GM12878 (cell line): ENCODE results near the gene NUDT16L1. TPM values are rescaled to one million over a fixed set of nuclear protein-coding genes. Genes with fewer than 3 reads are reported as not detected.

Experiments
- ATAC-seq: fragments of 200-7000 bp; cut with Tn5 transposase; 3 replicates; pipeline ENCODE4 v1.9.1; 2020; ENCODE audit warnings: mild to moderate bottlenecking, moderate library complexity
- BruUV-seq: library from RNA; stranded (reverse); fragments of 400-500 nt; replicated peaks from 2 replicates; lab custom pipeline; 2021; lab: Mats Ljungman, UMichigan
- CTCF ChIA-PET: fragments of 300-600 bp; sonication (Branson Sonifier 250); formaldehyde crosslinking; extraction: SDS; loops from one replicate; lab custom pipeline; 2021; ENCODE audit warnings: inconsistent platforms; lab: Yijun Ruan, JAX
- POLR2A ChIA-PET: fragments of 350-600 bp; formaldehyde crosslinking; extraction: SDS; loops from one replicate; lab custom pipeline; 2021; ENCODE audit warnings: inconsistent platforms; lab: Charles Lee
- RAD21 ChIA-PET: fragments of 300-600 bp; sonication (Branson Sonifier 250); formaldehyde crosslinking; loops from one replicate; lab custom pipeline; 2023; ENCODE audit warnings: antibody characterized with exemption; ENCODE audit not compliant: unreplicated experiment; lab: Charles Lee
- SMC1A ChIA-PET: fragments of 300-600 bp; sonication (Branson Sonifier 250); formaldehyde crosslinking; loops from one replicate; lab custom pipeline; 2023; ENCODE audit not compliant: unreplicated experiment, uncharacterized antibody; lab: Charles Lee
- DNase-seq: peaks from one replicate; pipeline ENCODE4 v3.0.0-alpha.2; 2011; ENCODE audit warnings: low read depth, low spot score
- FAIRE-seq: peaks from 3 replicates; lab custom pipeline; 2011; peaks lifted over from hg19 to GRCh38; lab: Jason Lieb, UNC
- H2AFZ ChIP-seq: 2 replicates; pipeline ENCODE4 v1.6.0; 2011; ENCODE audit warnings: low read depth, low read length, control low read depth; ENCODE audit not compliant: control insufficient read depth
- H3K27ac ChIP-seq: 2 replicates; pipeline ENCODE4 v1.5.1; 2011; ENCODE audit warnings: control low read depth; ENCODE audit not compliant: control insufficient read depth, insufficient read depth
- H3K27me3 ChIP-seq, 2 experiments: replicated peaks in 1 of 2; 2 replicates each; pipeline versions ENCODE4 v1.6.0 to v1.6.1; 2011; ENCODE audit warnings: low read length in 1 of 2; ENCODE audit not compliant: control insufficient read depth in 2 of 2, insufficient read depth in 2 of 2
- H3K36me3 ChIP-seq, 2 experiments: 2 replicates each; pipeline ENCODE4 v1.5.1; 2011; ENCODE audit warnings: low read length in 1 of 2; ENCODE audit not compliant: control insufficient read depth in 2 of 2, insufficient read depth in 2 of 2
- H3K4me1 ChIP-seq: 2 replicates; pipeline ENCODE4 v1.6.1; 2011; ENCODE audit warnings: mild to moderate bottlenecking, low read length, moderate library complexity, mixed read lengths; ENCODE audit not compliant: control insufficient read depth, insufficient read depth
- H3K4me2 ChIP-seq: 2 replicates; pipeline ENCODE4 v1.6.0; 2011; ENCODE audit warnings: control low read depth; ENCODE audit not compliant: control insufficient read depth, insufficient read depth
- H3K4me3 ChIP-seq: fragments of 200-600 bp; sonication (generic); 2 replicates; pipeline ENCODE4 v1.5.1; 2016
- H3K79me2 ChIP-seq: 2 replicates; pipeline ENCODE4 v1.6.0; 2011; ENCODE audit warnings: low read length; ENCODE audit not compliant: control insufficient read depth, insufficient read depth
- H3K9ac ChIP-seq: 2 replicates; pipeline ENCODE4 v1.8.0; 2011; ENCODE audit warnings: low read length, control low read depth, mixed read lengths; ENCODE audit not compliant: control insufficient read depth, insufficient read depth
- H3K9me3 ChIP-seq: replicated peaks from 3 replicates; pipeline ENCODE4 v1.5.1; 2011; ENCODE audit warnings: mild to moderate bottlenecking, low read length; ENCODE audit not compliant: control insufficient read depth, insufficient read depth
- H4K20me1 ChIP-seq: 2 replicates; pipeline ENCODE4 v1.6.0; 2011; ENCODE audit not compliant: control insufficient read depth, insufficient read depth
- DPF2 ChIP-seq: fragments of 450-650 bp; IDR thresholded peaks from 2 replicates; pipeline ENCODE4 v1.6.1; 2017; ENCODE audit warnings: mild to moderate bottlenecking
- EGR1 ChIP-seq, 2 experiments: IDR thresholded peaks; 1 replicate in 1 of 2; 2 replicates in 1 of 2; pipeline ENCODE4 v1.6.1; 2011 to 2012; ENCODE audit warnings: low read depth in 2 of 2, low read length in 2 of 2, borderline replicate concordance in 1 of 2, mild to moderate bottlenecking in 1 of 2, moderate library complexity in 1 of 2
- HDAC2 ChIP-seq: fragments of 200-600 bp; sonication (generic); IDR thresholded peaks from 2 replicates; pipeline ENCODE4 v1.6.1; 2017
- MEF2B ChIP-seq: fragments of 450-650 bp; IDR thresholded peaks from 2 replicates; pipeline ENCODE4 v1.6.1; 2018; ENCODE audit warnings: mild to moderate bottlenecking, moderate library complexity; ENCODE audit not compliant: partially characterized antibody, poor library complexity, severe bottlenecking
- POLR2A ChIP-seq: IDR thresholded peaks from 2 replicates; pipeline ENCODE4 v1.6.1; 2011; ENCODE audit warnings: low read depth, mild to moderate bottlenecking, low read length
- YBX1 ChIP-seq: fragments of 450-650 bp; IDR thresholded peaks from 2 replicates; pipeline ENCODE4 v1.6.1; 2016; ENCODE audit warnings: antibody characterized with exemption
- ZZZ3 ChIP-seq: IDR thresholded peaks from 2 replicates; pipeline ENCODE4 v1.6.1; 2011; ENCODE audit warnings: low read depth; ENCODE audit not compliant: control insufficient read depth, insufficient read length
- WGBS: methylation state at CpG from one replicate; pipeline ENCODE4 v1.1.6; 2016; ENCODE audit warnings: low lambda C conversion rate; ENCODE audit not compliant: insufficient replicate concordance, insufficient coverage; ENCODE audit errors: missing lambda C conversion rate; 5-methylcytosine and 5-hydroxymethylcytosine counted together
- in situ Hi-C: fragments of 300-500 bp; cut with MboI; formaldehyde crosslinking; loops from 9 replicates; pipeline ENCODE4 v1.14.3; 2018; ENCODE audit warnings: mixed read lengths
- intact Hi-C: fragments of 100-400 bp; cut with micrococcal nuclease; formaldehyde crosslinking; loops from one replicate; pipeline ENCODE4 v1.14.2; 2022; ENCODE audit not compliant: unreplicated experiment
- polyA plus RNA-seq, 11 experiments: library from polyadenylated mRNA; depleted of rRNA in 4 of 11; unstranded in 6 of 11; stranded (reverse) in 5 of 11; fragments of >200 nt; fragmentation: Nextera tagmentation in 4 of 11; fragmentation: Illumina TruSeq in 1 of 11; extraction: Ambion mirVana in 4 of 11; extraction: Trizol in 1 of 11; gene quantifications; 1 replicate in 1 of 11; 2 replicates in 10 of 11; pipeline versions ENCODE4 v1.2.1 to v1.2.3, GENCODE V29; 2011 to 2016; ENCODE audit warnings: inconsistent platforms in 2 of 11, missing spikeins in 2 of 11, low read depth in 1 of 11
- total RNA-seq, 4 experiments: library from RNA; depleted of rRNA in 3 of 4; stranded (reverse); fragments of >200 nt in 3 of 4; fragmentation: Illumina TruSeq in 1 of 4; extraction: Trizol in 1 of 4; gene quantifications; 2 replicates each; pipeline versions ENCODE4 v1.2.1 to v1.2.3, GENCODE V29; 2013 to 2021
- TF ChIP-seq, protein P1 (sequence below): fragments of 450-650 bp; IDR thresholded peaks from 2 replicates; pipeline ENCODE4 v1.6.1; 2016; ENCODE audit warnings: mild to moderate bottlenecking, moderate library complexity, borderline replicate concordance

Gene NUDT16L1
- total and polyA plus RNA-seq, 10 of the 15 experiments (the other 5 are each of a cell fraction or from before 2014, with no cell fraction given) = 1.4 to 77.7 (median 28.9) TPM

DNA sequence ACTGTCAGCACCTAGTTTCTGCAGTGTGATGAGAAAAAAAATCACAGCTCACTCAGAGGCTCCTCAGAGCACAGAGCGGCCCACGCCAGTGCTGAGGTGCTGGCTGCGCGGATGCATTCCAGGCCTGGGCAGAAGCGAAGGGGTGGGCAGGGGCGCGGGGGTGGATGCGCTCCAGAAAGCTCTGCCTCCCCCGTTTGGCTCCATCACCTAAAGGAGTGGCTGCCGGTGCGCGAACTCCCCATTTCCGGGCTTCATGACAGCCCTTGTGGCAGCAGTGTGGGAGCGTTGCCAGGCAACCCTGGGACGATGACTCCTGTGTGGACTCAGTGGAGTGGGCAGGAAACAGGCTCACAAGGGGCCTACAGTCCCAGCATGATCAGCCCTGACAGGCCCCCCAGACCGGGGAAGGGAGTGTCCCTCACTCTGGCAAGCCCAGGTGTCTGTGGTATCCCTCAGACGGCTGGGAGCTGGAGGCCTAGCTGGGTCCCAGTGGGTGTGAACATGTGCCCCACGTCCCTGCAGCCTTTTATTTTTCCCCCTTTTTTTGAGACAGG, 32.8 kb upstream of the NUDT16L1 start:
- ChIA-PET POLR2A (no interaction called here), CTCF (no interaction called here), RAD21 (no interaction called here), SMC1A (no interaction called here)
- TF ChIP-seq POLR2A (peak; percentile 16; the same call in 1 of the 2 replicates), HDAC2 (no peak), MEF2B (no peak), EGR1 (IDR thresholded peaks at IDR 0.05; ENCODE audit: borderline replicate concordance in 1 of 2, low read depth in 2 of 2, low read length in 2 of 2) (peak in 1 of 2 experiments; percentile 88; a peak in 2 of 3 replicates), DPF2 (no peak)
- no peak overlapping the region for H3K4me2 ChIP-seq
- BruUV-seq = no TSS peak
- intact Hi-C loops (no loop called here), in situ Hi-C loops (no loop called here)
- H3K36me3 ChIP-seq = peaks cover 12 to 24% of the 10 kb centered on the region in 2 experiments; a peak in 3 of 4 replicates
- H3K9me3 ChIP-seq = no peaks in the 10 kb centered on the region
- ATAC-seq (no peak), DNase-seq (no peak), FAIRE-seq (no peak)
- no peaks in the 10 kb centered on the region for H4K20me1 ChIP-seq
- H2AFZ ChIP-seq = no peak overlapping the region
- WGBS = 67% methylated on average over 12 of the region's 18 CpGs
- no peaks in the 10 kb centered on the region for H3K27me3 ChIP-seq
- H3K79me2 ChIP-seq = no peaks in the 10 kb centered on the region
- H3K27ac ChIP-seq = no peak overlapping the region
- peaks cover 16% of the 10 kb centered on the region for H3K4me1 ChIP-seq
- H3K9ac ChIP-seq = no peak overlapping the region
- no peak overlapping the region for H3K4me3 ChIP-seq

DNA sequence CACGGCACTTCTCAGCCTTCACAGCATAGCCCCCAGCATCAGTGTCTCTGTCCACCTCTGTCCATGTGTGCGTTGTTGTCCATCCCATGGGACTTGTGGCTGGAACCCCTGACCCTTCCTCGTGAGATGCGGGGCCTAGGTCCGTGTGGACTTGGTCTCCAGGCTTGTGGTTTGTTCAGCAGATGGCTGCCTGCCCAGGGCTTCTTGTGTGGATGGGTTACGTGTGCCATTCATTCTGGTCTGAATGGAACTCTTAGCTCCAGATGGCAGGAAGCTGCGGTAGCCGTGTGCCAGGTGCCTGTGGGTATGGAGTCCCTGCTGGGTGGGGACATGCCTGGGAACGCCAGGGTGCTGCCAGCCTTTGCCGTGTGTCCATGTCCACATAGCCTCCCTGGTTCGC, 31.7 kb upstream of the NUDT16L1 start:
- CTCF ChIA-PET = no interaction called here
- no peak for FAIRE-seq

More for the DNA sequence above, 31.7 kb upstream of the NUDT16L1 start:
- ATAC-seq = no peak
- no peaks in the 10 kb centered on the region for H3K9me3 ChIP-seq
- ChIA-PET RAD21 (no interaction called here), POLR2A (no interaction called here), SMC1A (no interaction called here)
- H3K9ac ChIP-seq = no peak overlapping the region
- no TSS peak for BruUV-seq
- intact Hi-C loops (no loop called here), in situ Hi-C loops (no loop called here)
- peaks cover 16% of the 10 kb centered on the region for H3K4me1 ChIP-seq
- WGBS = 84% methylated on average over 11 of the region's 11 CpGs
- no peak overlapping the region for H3K4me2 ChIP-seq
- H3K79me2 ChIP-seq = no peaks in the 10 kb centered on the region
- H4K20me1 ChIP-seq = no peaks in the 10 kb centered on the region
- H3K4me3 ChIP-seq = no peak overlapping the region
- H2AFZ ChIP-seq = no peak overlapping the region
- DNase-seq = no peak
- TF ChIP-seq, protein P1, sequence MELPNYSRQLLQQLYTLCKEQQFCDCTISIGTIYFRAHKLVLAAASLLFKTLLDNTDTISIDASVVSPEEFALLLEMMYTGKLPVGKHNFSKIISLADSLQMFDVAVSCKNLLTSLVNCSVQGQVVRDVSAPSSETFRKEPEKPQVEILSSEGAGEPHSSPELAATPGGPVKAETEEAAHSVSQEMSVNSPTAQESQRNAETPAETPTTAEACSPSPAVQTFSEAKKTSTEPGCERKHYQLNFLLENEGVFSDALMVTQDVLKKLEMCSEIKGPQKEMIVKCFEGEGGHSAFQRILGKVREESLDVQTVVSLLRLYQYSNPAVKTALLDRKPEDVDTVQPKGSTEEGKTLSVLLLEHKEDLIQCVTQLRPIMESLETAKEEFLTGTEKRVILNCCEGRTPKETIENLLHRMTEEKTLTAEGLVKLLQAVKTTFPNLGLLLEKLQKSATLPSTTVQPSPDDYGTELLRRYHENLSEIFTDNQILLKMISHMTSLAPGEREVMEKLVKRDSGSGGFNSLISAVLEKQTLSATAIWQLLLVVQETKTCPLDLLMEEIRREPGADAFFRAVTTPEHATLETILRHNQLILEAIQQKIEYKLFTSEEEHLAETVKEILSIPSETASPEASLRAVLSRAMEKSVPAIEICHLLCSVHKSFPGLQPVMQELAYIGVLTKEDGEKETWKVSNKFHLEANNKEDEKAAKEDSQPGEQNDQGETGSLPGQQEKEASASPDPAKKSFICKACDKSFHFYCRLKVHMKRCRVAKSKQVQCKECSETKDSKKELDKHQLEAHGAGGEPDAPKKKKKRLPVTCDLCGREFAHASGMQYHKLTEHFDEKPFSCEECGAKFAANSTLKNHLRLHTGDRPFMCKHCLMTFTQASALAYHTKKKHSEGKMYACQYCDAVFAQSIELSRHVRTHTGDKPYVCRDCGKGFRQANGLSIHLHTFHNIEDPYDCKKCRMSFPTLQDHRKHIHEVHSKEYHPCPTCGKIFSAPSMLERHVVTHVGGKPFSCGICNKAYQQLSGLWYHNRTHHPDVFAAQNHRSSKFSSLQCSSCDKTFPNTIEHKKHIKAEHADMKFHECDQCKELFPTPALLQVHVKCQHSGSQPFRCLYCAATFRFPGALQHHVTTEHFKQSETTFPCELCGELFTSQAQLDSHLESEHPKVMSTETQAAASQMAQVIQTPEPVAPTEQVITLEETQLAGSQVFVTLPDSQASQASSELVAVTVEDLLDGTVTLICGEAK = no peak
- TF ChIP-seq POLR2A (0 out of 2 replicates have a peak, but pooled peaks have one; percentile 28), YBX1 (no peak), ZZZ3 (no peak)
- H3K27me3 ChIP-seq = no peaks in the 10 kb centered on the region
- peaks cover 14 to 22% of the 10 kb centered on the region in 2 experiments; a peak in 3 of 4 replicates for H3K36me3 ChIP-seq
- no peak overlapping the region for H3K27ac ChIP-seq
